ENCODE results near the gene MLF1.
A peak's percentile ranks its signal among the peaks of the same experiment; 100 is the strongest.

The MLF1 gene

DNA sequence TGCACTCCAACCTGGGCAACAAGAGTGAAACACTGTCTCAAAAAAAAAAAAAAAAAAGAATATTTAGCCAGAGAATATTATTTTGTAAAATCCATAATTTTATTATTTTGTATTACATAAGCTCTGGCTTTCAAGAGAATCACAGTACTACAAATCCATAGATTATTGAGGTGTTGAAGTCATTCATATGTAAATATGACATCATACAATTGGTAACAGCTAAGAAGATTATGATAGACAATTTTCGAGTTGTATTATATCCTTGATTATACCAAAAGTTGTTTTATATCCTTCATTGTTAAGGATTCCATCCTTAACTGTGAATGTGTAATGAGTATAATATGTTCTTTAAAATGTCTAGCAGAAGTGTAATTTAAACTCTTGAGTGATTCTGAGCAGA is 3.7 kb downstream of the MLF1 start:
- no peak for DNase-seq (ENCODE audit: low read depth in 2 of 2)

- no peak for DNase-seq (ENCODE audit: low read depth in 2 of 2)
Observed at GRCh38 chr3:158590223-158590622, 19.2 kb downstream of the MLF1 start.

- DNase-seq (ENCODE audit: low read depth in 2 of 2) = no peak
Observed at GRCh38 chr3:158600787-158601186, 29.8 kb downstream of the MLF1 start.

GRCh38 chr3:158602227-158602626 is 31.2 kb downstream of the MLF1 start:
- no peak for DNase-seq (ENCODE audit: low read depth in 2 of 2)

DNA sequence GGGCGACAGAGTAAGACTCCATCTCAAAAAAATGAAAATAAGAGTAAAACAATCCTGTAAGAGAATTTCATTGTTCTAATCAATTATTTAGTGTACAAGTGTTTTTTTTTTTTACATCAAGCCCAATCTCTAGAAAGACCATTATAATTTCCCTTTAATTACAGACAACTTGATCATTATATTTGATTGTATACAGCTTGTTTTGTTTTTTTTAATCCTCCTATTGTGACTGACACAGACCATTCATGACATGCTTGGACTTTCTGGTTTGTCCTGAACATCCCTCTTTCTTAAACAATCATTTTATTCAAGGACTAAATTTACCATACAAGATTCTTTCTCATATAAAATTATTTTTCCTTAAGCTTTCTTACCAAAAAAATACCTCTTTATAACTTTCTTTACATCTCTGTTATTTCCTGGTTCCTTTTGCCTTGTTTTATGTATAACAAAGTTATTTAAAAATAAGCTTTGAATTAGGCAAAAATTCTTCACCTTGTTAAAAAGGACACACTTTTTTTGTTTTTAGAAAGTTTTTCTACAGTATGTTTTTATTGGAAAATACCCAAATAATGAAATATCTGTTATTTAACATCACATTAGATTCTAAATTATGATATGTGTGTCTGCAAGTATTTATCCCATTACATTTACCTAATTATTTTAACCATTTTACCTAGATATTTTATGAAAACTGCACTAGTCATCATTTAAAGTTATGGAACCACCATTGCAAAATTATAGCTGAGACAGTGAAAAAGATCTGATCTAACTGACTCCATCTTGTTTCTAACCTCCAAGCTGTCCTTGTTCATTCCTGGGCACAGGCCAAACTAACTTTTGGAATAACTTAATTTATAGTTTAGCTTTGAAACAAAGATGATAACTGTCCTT is 47.2 kb downstream of the MLF1 start:
- DNase-seq (ENCODE audit: low read depth in 2 of 2) = no peak

GRCh38 chr3:158625881-158626280 is 54.9 kb downstream of the MLF1 start:
- DNase-seq (ENCODE audit: low read depth in 2 of 2) = no peak

GRCh38 chr3:158631981-158632380 is 61.0 kb downstream of the MLF1 start:
- DNase-seq (ENCODE audit: low read depth in 2 of 2) = no peak

GRCh38 chr3:158640646-158641045 is 69.7 kb downstream of the MLF1 start:
- DNase-seq (ENCODE audit: low read depth in 2 of 2) = no peak

GRCh38 chr3:158642005-158642404 is 71.0 kb downstream of the MLF1 start:
- DNase-seq (ENCODE audit: low read depth in 2 of 2) = no peak

- DNase-seq (ENCODE audit: low read depth in 2 of 2) = no peak
Observed at GRCh38 chr3:158642474-158643210, 71.6 kb downstream of the MLF1 start.

DNA sequence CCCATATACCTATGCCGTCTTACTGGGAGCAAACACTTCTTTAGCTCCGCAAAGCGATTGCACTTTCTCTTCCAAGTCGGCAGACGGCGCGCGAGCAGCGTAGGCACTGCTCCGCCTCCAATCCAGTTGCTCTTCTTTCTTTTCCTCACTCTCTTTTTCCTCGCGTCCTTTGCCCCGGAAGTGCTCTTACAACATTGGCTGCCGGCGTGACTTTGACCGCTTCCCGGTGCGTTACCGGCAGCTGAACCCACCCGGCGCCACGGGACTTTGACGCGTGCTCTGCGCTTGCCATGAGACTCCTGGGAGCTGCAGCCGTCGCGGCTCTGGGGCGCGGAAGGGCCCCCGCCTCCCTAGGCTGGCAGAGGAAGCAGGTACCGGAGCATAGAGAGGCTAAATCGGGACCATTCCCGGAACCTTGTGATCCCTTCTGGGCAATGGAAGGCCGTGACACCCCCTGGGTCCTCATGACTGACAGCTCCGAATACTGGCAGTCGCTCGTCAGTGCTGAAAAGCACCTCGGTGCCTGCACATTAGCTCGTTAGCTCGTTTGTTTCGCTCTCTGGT is 73.4 kb downstream of the MLF1 start, which contains the start of gene GFM1:
Gene GFM1, plus strand, starts transcription at position 183 of the 564 bp plus-strand sequence. Its CDS starts 108 bp downstream, at position 291.
- peak; percentile 83 to 84 for DNase-seq (ENCODE audit: low read depth in 2 of 2)

GRCh38 chr3:158649791-158650190 is 78.8 kb downstream of the MLF1 start:
- no peak for DNase-seq (ENCODE audit: low read depth in 2 of 2)

DNA sequence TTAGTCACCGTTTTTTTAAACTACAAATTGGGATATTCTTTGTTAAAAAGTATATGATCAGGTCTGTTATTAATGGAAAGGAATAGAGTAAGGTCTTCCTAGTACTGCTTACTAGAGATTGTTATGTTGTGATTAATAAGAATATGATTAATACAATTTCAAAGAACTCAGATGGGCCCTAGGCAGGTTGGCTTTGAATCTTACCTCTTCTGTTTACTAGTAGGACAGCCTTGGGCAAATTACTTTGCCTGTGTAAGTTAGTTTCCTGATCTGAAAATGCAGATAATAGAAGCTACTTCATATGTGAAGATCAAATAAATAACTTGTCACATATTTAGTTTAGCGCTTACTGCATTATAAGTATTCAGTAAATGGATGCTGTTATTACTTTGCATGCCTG is 80.2 kb downstream of the MLF1 start:
- no peak for DNase-seq (ENCODE audit: low read depth in 2 of 2)

GRCh38 chr3:158652463-158652862 is 81.5 kb downstream of the MLF1 start:
- no peak for DNase-seq (ENCODE audit: low read depth in 2 of 2)
